Bone marrow (tissue), 2 donors: ENCODE results near the gene CNKSR3.

Experiments
- DNase-seq, 2 donors: peaks; one replicate each; lab custom pipeline; 2025; lab: John Stamatoyannopoulos, UW

The CNKSR3 gene

DNA sequence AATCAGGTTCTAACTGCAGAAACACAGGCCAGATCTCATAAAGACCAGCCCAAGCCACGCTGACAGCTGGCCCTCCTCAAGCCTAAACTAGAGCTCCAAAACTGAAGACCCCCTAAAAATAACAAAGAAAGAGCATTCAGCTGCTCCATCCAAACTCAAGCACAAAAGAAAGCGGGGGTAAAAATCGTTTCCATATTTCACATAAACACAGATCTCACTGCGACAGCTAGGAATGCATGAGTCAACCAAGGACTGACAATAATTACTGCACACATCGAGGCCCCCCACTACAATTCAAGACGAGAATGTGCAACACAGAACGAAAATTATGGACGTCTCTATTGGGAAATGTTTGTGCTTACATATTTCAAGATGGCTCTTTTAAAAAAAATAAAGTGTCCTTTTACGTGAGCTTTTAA lies 31.1 kb downstream of the CNKSR3 start:
- no peak for DNase-seq

DNA sequence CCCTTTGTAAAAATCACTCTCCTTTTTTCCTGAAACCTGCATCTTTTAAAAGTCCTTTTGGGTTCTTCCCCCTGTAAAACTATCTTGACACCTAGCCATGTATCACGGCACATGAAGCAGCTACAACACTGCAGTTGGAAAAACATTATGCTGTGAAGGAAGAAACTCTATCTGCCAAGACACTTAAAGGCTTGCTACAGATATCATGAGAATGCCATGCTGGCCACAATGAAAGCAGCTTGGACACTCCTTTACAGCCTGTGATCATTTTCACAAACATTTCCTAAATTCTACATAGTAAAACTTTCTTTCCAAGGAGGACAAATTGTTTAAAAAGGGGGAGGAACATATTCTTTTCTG lies 31.8 kb downstream of the CNKSR3 start:
- no peak for DNase-seq

GRCh38 chr6:154478021-154478700 lies 32.3 kb downstream of the CNKSR3 start:
- peak in 1 of 2 donors; percentile 60 for DNase-seq

DNA sequence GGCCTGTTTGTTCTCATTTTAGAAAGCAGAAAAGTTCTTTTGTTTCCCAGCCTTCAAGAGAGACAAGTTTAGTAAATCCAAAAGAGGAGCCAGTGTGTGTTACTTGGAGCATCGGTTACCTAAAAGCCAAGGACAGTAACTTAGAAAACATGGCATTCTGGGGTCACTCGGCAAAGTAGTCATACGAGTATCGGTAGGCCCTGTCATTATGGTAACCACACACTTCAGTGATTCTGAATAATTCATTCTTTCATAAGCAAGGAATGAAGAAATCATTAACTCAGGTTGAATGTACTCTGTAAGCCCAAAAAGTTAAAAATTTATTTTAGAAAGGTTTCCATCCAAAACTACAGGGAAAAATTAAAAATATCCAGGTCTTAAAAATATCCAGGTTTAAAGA lies 34.0 kb downstream of the CNKSR3 start:
- DNase-seq = no peak

DNA sequence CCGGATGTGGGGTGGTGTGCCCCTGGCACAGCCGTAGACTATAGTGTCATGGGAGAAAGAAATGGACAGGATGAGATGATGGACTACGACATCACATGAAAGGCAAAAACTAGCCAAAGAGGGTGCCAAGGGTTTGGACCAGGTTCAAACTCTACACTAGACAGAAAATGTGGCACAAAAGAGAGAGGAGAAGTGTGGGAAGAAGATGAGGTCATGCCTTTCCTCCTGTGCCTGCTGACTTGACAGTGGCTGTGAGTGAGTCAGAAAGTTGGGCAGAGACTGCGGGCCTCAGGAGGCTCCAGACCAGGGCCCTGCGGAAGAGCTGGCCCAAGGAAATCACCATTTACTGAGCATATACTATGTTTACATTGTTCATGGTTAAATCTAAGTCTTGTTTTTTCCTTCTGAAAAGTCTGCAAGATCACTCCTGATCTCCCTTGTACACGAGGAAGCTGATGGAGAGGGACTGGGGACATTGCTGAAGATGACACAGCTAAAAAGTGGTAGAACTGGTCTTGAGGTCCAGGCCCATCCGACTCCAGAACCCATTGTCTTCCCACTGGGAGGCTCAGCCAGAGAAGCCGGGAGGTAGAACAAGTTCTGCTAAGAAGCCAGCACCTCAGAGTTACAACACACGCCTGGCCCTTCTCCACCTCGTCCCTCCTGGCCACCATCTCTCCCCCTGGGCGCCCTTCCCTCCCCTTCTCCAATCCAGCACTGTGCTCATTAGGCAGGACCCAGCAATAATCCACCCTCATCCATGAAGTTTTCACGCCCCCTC lies 35.6 kb downstream of the CNKSR3 start:
- peak in 1 of 2 donors; percentile 37 for DNase-seq

GRCh38 chr6:154473324-154473723 lies 37.2 kb downstream of the CNKSR3 start:
- no peak for DNase-seq

- no peak for DNase-seq
Observed at GRCh38 chr6:154471609-154472362, 38.7 kb downstream of the CNKSR3 start.

DNA sequence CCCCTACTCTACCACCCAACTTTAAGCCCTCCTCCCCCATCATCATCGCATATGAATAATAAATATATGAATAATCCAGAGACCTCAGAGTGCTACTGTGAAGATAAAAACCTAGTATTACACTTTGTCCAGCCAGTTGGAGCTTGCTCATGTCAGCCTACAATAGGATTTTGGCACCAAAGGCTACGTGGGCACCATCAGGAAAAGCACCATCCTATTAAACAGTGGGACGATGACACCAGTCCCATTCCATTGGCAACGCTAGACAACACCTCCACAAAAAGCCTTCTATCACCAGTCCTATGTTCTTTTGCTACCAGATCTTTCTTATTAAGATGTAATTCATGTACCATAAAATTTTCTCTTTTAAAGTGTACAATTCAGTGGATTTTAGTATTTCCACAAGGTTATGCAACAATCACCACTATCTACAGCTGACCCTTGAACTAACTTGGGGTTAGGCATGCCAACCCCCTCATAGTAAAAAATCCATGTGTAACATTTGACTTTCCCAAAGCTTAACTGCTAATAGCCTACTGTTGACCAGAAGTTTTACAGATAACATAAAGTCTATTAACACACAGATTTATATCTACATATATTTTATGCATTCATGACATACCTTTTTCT lies 41.1 kb downstream of the CNKSR3 start:
- DNase-seq = no peak

DNA sequence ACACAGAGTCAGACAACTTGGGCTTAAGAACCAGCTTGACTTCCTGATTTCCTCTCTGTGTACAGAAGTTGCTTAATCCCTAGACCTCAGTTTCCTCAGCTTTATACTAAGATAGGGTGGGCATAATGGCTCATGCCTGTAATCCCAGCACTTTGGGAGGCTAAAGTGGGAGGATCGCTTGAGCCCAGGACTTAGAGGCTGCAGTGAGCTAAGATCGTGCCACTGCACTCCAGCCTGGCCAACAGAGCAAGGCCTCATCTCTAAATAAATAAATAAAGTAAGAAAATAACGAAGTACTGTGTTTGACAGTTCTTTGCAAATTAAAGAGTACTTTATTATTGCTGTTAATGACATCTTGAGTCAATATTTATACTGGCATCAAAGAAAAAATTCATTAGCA lies 41.7 kb downstream of the CNKSR3 start:
- DNase-seq = no peak

DNA sequence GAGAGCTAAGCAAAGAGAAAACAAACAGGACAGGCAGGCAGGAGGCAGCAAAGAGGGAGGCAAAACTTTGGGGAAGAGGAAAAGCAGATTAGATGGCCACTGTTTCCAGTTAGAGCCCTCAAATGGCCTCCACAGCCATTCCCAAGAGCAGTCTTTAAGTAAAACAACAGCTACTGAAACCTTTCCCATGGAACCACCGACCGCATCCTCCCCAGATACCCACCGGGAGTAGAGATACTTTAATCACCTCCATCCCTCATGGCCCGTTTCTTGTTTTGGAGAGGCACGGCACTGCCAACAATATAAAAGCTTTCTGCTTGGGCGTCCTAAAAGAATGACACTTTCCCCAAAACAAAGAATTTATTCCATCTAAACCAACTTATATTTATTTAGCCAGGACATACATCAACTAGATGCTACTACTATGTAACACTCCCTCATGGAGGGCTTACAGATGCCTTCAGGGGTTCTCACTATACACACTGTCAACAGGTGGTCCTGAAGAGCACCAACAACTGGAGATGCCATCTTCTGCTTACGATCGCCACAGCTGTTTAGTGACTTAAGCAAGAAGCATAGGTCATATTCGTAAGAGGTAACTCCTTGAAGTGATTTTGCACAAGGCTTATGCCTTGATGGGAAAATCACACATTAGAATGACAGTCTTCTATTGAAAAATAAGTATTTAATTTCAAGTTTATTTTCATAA lies 43.4 kb downstream of the CNKSR3 start:
- DNase-seq = no peak

DNA sequence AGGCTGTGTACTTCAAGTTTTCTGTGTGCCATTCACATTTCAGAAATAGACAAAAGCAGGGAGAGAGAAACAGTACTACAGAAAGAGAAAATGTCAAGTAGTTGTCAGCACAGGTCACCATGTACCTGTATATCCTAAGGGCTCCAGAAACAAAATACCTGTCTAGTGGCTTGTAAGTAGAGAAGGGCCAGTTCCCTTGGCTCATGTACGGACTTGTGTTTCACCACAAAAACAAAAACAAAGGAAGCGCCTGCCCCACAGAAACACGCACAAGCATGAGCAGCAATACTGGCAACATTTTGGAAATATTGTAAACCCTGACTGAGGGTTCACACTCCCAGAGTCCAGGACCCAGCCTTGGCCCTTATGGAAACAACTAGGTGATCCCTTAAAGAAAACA lies 44.3 kb downstream of the CNKSR3 start:
- DNase-seq = no peak

DNA sequence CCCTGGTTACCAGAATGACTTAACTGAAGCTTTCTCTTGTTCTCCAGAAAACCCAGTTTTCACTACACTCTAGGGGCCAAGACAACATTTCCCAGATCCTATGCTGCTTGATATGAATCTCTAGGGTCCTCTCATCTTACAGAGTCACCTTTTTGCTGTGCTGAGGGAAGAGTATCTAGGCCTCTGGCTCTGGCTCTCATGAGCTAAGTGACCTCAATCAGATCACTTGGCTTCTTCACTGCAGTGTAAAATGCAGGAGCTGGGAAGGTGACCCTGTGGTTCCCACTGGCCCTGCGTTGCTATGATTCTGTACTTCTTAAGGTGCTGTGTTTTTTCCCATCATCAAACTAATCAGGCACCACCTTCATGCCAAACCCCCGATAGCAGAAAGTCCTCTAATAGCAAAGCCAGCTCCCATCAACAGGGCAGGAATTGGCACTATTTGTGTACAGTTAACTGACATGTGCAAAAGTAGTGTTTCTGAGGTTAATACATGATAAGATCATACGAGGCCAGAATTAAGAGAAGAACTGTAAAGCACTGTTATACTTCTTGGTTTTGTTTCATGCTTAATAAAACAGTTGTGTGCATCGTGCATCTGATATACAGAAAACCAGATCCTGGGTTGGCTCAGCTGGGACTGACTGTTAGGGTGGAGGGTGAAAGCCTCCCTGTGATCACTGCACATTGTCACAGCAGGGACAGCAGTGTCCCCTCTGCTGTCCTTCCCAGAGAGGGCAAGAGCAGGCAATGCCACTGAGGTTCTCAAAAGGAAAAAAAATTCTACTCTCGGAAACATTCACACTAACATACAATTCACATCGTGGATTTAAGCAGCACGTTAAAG lies 46.7 kb downstream of the CNKSR3 start:
- DNase-seq = no peak

- no peak for DNase-seq
Observed at GRCh38 chr6:154462425-154462824, 48.1 kb downstream of the CNKSR3 start.

DNA sequence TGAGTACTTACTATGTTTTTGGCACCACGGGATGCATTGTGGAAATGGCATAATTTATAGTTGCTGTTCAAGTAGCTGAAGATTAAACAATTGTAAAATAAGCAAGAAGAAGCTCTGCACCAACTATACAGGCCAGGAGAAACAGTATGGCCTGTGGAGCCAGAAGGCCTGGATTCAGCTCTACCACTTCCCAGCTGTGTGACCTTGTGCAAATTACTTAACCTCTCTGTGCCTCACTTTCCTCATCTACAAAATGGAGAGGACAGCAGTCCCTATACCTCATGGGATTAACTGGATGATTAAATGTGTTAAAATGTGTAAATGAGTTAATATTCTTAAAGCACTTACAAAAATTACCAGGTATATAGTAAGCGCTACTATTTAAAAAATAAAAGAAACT lies 49.1 kb downstream of the CNKSR3 start:
- DNase-seq = no peak

- no peak for DNase-seq
Observed at GRCh38 chr6:154460306-154461071, 50.0 kb downstream of the CNKSR3 start.

DNA sequence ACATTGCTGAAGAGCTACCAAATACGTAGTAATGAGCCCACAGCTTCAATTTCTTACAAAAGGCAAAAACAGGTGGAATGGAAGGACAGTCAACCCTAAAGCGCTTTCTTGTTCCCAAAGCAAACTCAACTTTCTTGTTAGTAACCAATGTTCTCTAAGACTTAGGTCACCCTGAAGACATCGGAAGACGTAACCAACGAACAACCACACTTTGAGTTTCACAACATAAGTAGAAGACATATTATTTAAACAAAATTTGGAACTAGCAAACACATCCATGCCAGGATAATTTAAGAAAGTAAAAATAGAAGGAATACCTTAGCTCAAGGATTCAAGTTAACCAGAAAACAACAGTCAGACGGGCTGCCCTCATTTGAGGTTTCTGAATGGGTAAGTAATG lies 51.0 kb downstream of the CNKSR3 start:
- no peak for DNase-seq

GRCh38 chr6:154458565-154459470 lies 51.7 kb downstream of the CNKSR3 start:
- no peak for DNase-seq

DNA sequence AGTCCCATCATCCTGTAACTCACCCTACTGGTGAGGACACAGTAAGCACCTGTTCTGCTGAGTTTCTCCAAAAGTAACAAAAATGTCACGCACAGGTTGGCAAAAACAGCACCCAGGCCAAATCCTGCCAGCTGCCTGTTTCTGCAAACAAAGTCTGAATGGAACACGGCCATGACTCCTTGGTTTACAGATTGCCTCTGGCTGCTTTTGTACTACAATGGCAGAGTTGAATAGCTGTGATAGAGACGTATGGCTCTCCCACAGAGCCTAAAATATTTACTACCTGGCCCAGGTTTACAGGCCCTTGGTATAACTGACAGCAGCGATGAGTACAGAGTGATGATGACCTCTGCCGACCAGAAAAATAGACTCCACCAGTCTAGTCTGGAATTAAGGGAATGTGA lies 52.6 kb downstream of the CNKSR3 start:
- no peak for DNase-seq
